Measurements from ENCODE around the gene ERCC1.
A peak's percentile ranks its signal among the peaks of the same experiment; 100 is the strongest.

DNA sequence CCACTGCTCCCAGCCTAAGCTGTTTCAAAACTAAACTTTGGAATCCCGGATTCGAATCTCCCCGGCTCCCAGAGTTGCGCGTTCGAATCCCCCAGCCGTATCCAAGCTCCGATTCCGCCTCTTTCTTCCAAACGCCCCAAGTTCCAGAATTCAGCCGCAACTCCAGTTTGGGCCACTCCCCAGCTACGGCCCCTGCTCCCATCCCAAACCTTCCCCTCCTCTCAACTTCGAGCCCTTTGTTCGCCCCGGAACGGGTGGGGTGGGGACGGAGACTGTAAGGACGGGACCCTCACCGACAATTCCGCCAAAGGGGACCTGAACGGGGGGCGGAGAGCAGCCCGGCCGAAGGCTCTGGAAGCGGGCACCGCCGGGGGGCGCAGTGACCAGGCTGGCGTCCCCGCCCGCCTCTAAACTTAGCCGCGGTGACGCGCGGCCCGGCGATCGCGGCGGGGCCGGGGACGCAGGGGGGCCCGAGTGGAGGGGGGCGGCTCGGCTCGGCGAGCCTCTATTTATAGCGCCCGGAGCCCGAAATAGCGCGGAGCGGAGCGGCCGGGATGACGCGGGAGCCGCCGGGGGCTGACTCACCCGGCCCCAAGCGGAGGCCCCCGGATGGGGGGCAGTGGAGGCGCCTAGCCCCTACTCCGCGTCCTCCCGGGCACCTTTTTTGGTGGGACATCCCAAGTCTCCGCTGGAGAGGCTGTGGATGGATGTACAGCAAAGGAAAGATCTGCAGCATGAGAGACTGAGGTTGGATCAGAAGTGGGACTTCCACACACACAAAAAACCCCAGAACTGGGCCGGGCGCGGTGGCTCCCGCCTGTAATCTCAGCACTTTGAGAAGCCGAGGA is 4.9 kb upstream of the ERCC1 start:
- TF ChIP-seq, protein P1, sequence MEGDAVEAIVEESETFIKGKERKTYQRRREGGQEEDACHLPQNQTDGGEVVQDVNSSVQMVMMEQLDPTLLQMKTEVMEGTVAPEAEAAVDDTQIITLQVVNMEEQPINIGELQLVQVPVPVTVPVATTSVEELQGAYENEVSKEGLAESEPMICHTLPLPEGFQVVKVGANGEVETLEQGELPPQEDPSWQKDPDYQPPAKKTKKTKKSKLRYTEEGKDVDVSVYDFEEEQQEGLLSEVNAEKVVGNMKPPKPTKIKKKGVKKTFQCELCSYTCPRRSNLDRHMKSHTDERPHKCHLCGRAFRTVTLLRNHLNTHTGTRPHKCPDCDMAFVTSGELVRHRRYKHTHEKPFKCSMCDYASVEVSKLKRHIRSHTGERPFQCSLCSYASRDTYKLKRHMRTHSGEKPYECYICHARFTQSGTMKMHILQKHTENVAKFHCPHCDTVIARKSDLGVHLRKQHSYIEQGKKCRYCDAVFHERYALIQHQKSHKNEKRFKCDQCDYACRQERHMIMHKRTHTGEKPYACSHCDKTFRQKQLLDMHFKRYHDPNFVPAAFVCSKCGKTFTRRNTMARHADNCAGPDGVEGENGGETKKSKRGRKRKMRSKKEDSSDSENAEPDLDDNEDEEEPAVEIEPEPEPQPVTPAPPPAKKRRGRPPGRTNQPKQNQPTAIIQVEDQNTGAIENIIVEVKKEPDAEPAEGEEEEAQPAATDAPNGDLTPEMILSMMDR (IDR thresholded peaks at IDR 0.05) = peak; percentile 40 to 58 (median 54)
- TF ChIP-seq POLR2A (IDR thresholded peaks at IDR 0.05) = no peak
